ENCODE data around the gene CPA1.

- TF ChIP-seq CREB1 (IDR thresholded peaks at IDR 0.05; ENCODE audit: low read depth) (no peak), EP300 (IDR thresholded peaks at IDR 0.05; ENCODE audit: borderline replicate concordance) (no peak), RAD21 (IDR thresholded peaks at IDR 0.05; ENCODE audit: low read depth) (no peak), FOXM1 (IDR thresholded peaks at IDR 0.05; ENCODE audit: borderline replicate concordance, low read depth) (no peak), REST (IDR thresholded peaks at IDR 0.05; ENCODE audit: low read depth) (no peak), TEAD4 (IDR thresholded peaks at IDR 0.05) (no peak), YY1 (IDR thresholded peaks at IDR 0.05; ENCODE audit: low read depth) (no peak), TAF1 (IDR thresholded peaks at IDR 0.05; ENCODE audit: low read depth) (no peak), NFIC (IDR thresholded peaks at IDR 0.05) (no peak), USF1 (IDR thresholded peaks at IDR 0.05) (no peak), MAX (IDR thresholded peaks at IDR 0.05) (no peak), TCF12 (IDR thresholded peaks at IDR 0.05; ENCODE audit: low read depth) (no peak), EGR1 (IDR thresholded peaks at IDR 0.05) (no peak), CEBPB (IDR thresholded peaks at IDR 0.05) (no peak)
Measured at GRCh38 chr7:130379921-130380860, at the start of gene CPA1.
